H9 (cell line): ENCODE results near the gene RMI1. TPM values are rescaled to one million over a fixed set of nuclear protein-coding genes. Genes with fewer than 3 reads are reported as not detected.

Experiments used
- DNase-seq: peaks from one replicate; pipeline ENCODE4 v3.0.0-alpha.2; 2017
- H2AFZ ChIP-seq: one replicate; pipeline ENCODE4 v1.6.1; 2013; ENCODE audit warnings: mild to moderate bottlenecking, low read length, control low read depth, moderate library complexity
- H2AK5ac ChIP-seq: 2 replicates; pipeline ENCODE4 v1.6.1; 2013; ENCODE audit warnings: low read length, control low read depth, mixed read lengths; ENCODE audit not compliant: insufficient read length
- H2BK120ac ChIP-seq: one replicate; pipeline ENCODE4 v1.6.1; 2013; ENCODE audit warnings: low read depth, mild to moderate bottlenecking, low read length, control low read depth, inconsistent platforms; ENCODE audit not compliant: poor library complexity, severe bottlenecking
- H2BK12ac ChIP-seq: 2 replicates; pipeline ENCODE4 v1.6.1; 2013; ENCODE audit warnings: low read length, control low read depth, mixed read lengths, low read depth; ENCODE audit not compliant: insufficient read length
- H2BK15ac ChIP-seq: 2 replicates; pipeline ENCODE4 v1.6.1; 2013; ENCODE audit warnings: low read depth, low read length, control low read depth
- H2BK20ac ChIP-seq: one replicate; pipeline ENCODE4 v1.6.1; 2013; ENCODE audit warnings: low read depth, mild to moderate bottlenecking, low read length, control low read depth, inconsistent platforms; ENCODE audit not compliant: poor library complexity, severe bottlenecking
- H2BK5ac ChIP-seq: 2 replicates; pipeline ENCODE4 v1.6.1; 2013; ENCODE audit warnings: low read length, control low read depth, mixed read lengths; ENCODE audit not compliant: insufficient read length
- H3K14ac ChIP-seq: 2 replicates; pipeline ENCODE4 v1.6.1; 2013; ENCODE audit warnings: low read length, control low read depth; ENCODE audit not compliant: insufficient read depth
- H3K18ac ChIP-seq: 2 replicates; pipeline ENCODE4 v1.6.1; 2013; ENCODE audit warnings: low read depth, mild to moderate bottlenecking, mixed read lengths, low read length, control low read depth; ENCODE audit not compliant: insufficient read length
- H3K23ac ChIP-seq: 2 replicates; pipeline ENCODE4 v1.6.1; 2013; ENCODE audit warnings: low read length, control low read depth, mixed read lengths, low read depth; ENCODE audit not compliant: insufficient read length
- H3K23me2 ChIP-seq: 2 replicates; pipeline ENCODE4 v1.6.1; 2013; ENCODE audit warnings: low read depth, mild to moderate bottlenecking, mixed read lengths, low read length, control low read depth; ENCODE audit not compliant: insufficient read length, poor library complexity, severe bottlenecking
- H3K27ac ChIP-seq: 2 replicates; pipeline ENCODE4 v1.5.1; 2013; ENCODE audit warnings: low read length, control low read depth, mixed read lengths, low read depth; ENCODE audit not compliant: insufficient read length
- H3K27me3 ChIP-seq: 2 replicates; pipeline ENCODE4 v1.6.1; 2013; ENCODE audit warnings: low read length, control low read depth, inconsistent platforms; ENCODE audit not compliant: insufficient read depth
- H3K4ac ChIP-seq: 2 replicates; pipeline ENCODE4 v1.6.1; 2013; ENCODE audit warnings: low read depth, mild to moderate bottlenecking, control low read depth, inconsistent platforms, low read length, moderate library complexity
- H3K4me1 ChIP-seq: 2 replicates; pipeline ENCODE4 v1.6.1; 2013; ENCODE audit warnings: low read length, control low read depth, inconsistent platforms; ENCODE audit not compliant: insufficient read depth
- H3K4me2 ChIP-seq: 2 replicates; pipeline ENCODE4 v1.6.1; 2013; ENCODE audit warnings: low read length, control low read depth, mixed read lengths; ENCODE audit not compliant: insufficient read length, insufficient read depth
- H3K56ac ChIP-seq: 2 replicates; pipeline ENCODE4 v1.6.1; 2013; ENCODE audit warnings: low read depth, mild to moderate bottlenecking, mixed read lengths, low read length, control low read depth; ENCODE audit not compliant: insufficient read length
- H3K79me1 ChIP-seq: 2 replicates; pipeline ENCODE4 v1.6.1; 2013; ENCODE audit warnings: low read depth, mild to moderate bottlenecking, moderate library complexity, low read length, control low read depth, inconsistent platforms; ENCODE audit not compliant: insufficient read depth, poor library complexity, severe bottlenecking
- H3K79me2 ChIP-seq: 2 replicates; pipeline ENCODE4 v1.6.1; 2013; ENCODE audit warnings: low read length, control low read depth, inconsistent platforms; ENCODE audit not compliant: insufficient read depth
- H3K9ac ChIP-seq: 2 replicates; pipeline ENCODE4 v1.6.1; 2013; ENCODE audit warnings: low read length, control low read depth, mixed read lengths; ENCODE audit not compliant: insufficient read length; ENCODE audit errors: extremely low read depth
- H3K9me3 ChIP-seq: one replicate; pipeline ENCODE4 v1.6.1; 2013; ENCODE audit warnings: low read depth, low read length, inconsistent platforms; ENCODE audit not compliant: control insufficient read depth
- H3T11ph ChIP-seq: one replicate; pipeline ENCODE4 v1.6.1; 2013; ENCODE audit warnings: mild to moderate bottlenecking, low read length, control low read depth, inconsistent platforms
- H4K20me1 ChIP-seq: one replicate; pipeline ENCODE4 v1.6.1; 2013; ENCODE audit not compliant: control insufficient read depth, insufficient read length, insufficient read depth
- H4K5ac ChIP-seq: 2 replicates; pipeline ENCODE4 v1.6.1; 2013; ENCODE audit warnings: low read depth, mild to moderate bottlenecking, mixed read lengths, low read length, control low read depth; ENCODE audit not compliant: insufficient read length
- H4K8ac ChIP-seq: replicated peaks from 2 replicates; pipeline ENCODE4 v1.6.1; 2013; ENCODE audit warnings: low read length, control low read depth, mixed read lengths, low read depth; ENCODE audit not compliant: insufficient read length
- H4K91ac ChIP-seq: 2 replicates; pipeline ENCODE4 v1.6.1; 2013; ENCODE audit warnings: low read depth, mild to moderate bottlenecking, moderate library complexity, mixed read lengths, low read length, control low read depth; ENCODE audit not compliant: insufficient read length
- H3K27ac Mint-ChIP-seq, 3 experiments: 2 replicates in 2 of 3; 3 replicates in 1 of 3; pipeline ENCODE4 v1.8.0; 2020 to 2021; ENCODE audit warnings: mixed read lengths in 3 of 3, mild to moderate bottlenecking in 1 of 3, moderate library complexity in 1 of 3
- H3K27me3 Mint-ChIP-seq: 2 replicates; pipeline ENCODE4 v1.8.0; 2021; ENCODE audit warnings: low read depth, mild to moderate bottlenecking, moderate library complexity, mixed read lengths
- H3K36me3 Mint-ChIP-seq, 3 experiments: 2 replicates in 2 of 3; 3 replicates in 1 of 3; pipeline ENCODE4 v1.8.0; 2020 to 2021; ENCODE audit warnings: low read depth in 3 of 3, mixed read lengths in 3 of 3; ENCODE audit not compliant: insufficient read depth in 1 of 3
- H3K4me1 Mint-ChIP-seq, 2 experiments: 2 replicates each; pipeline ENCODE4 v1.8.0; 2020; ENCODE audit warnings: mixed read lengths in 2 of 2
- H3K4me3 Mint-ChIP-seq, 2 experiments: 2 replicates in 1 of 2; 3 replicates in 1 of 2; pipeline ENCODE4 v1.8.0; 2020 to 2021; ENCODE audit warnings: mild to moderate bottlenecking in 2 of 2, mixed read lengths in 2 of 2, moderate library complexity in 1 of 2
- H3K9me3 Mint-ChIP-seq, 2 experiments: 2 replicates in 1 of 2; 3 replicates in 1 of 2; pipeline ENCODE4 v1.8.0; 2020; ENCODE audit warnings: mild to moderate bottlenecking in 2 of 2, mixed read lengths in 2 of 2, moderate library complexity in 1 of 2
- WGBS: extraction: QIAGEN DNeasy Blood & Tissue Kit; methylation state at CpG from one replicate; pipeline ENCODE4 v1.1.7; 2013; ENCODE audit warnings: missing lambda C conversion rate, low lambda C conversion rate, mixed read lengths; ENCODE audit not compliant: insufficient read length; ENCODE audit errors: extremely low coverage; 5-methylcytosine and 5-hydroxymethylcytosine counted together
- total RNA-seq: library from RNA; stranded (reverse); gene quantifications from 2 replicates; pipeline ENCODE4 v1.2.1, GENCODE V29; 2021
- TF ChIP-seq, protein P1 (sequence below): fragments of 200-600 bp; sonication (generic); conservative IDR thresholded peaks from 3 replicates; pipeline ENCODE4 v1.8.0; 2021; ENCODE audit warnings: antibody characterized with exemption, mild to moderate bottlenecking

Gene RMI1
- total RNA-seq, 1 experiment from 2014 or later: 22.4 TPM

DNA sequence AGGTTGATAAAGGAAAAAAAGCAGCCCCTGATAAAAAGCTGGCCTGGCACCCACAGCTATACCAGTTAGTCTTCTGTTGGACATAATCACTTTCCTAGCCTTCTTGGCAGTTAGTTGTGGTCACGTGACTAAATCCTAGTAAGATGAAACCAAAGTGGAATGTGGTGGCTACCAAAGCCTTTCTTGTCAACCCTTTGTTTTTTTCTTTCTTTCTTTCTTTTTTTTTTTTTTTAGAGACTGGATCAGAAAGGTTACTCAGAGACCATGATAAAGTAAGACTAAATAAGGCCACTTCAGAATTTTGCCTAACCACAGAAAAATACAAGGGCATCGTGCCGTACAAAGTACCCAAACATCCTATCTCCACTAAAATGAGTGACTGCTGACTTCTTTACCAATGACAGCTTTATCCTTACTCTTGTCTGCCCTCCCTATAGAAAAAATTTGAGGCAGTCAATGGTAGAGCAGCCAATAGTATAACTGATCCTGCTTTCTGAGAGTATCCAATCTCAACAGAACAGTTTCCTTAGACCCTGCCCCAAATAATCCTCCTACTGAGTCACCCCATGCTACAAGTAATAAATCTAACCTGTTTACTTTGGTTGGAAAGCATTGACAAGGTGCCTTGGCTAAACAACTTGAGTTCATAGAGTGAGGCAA is 45.2 kb upstream of the RMI1 start:
- Histone ChIP-seq H2BK20ac (no peak overlapping the region), H3K27ac (no peak overlapping the region), H4K5ac (no peak overlapping the region), H2AK5ac (no peak overlapping the region), H2BK15ac (no peak overlapping the region), H3K9me3 (no peaks in the 10 kb centered on the region), H3K18ac (no peak overlapping the region), H3K14ac (no peak overlapping the region), H4K20me1 (no peaks in the 10 kb centered on the region), H4K8ac (no peak overlapping the region), H3K4me1 (no peaks in the 10 kb centered on the region), H3K56ac (no peak overlapping the region), H2BK12ac (peak overlapping the region; percentile 8), H3T11ph (no peak overlapping the region), H3K27me3 (no peaks in the 10 kb centered on the region), H3K79me1 (no peaks in the 10 kb centered on the region), H3K23ac (no peak overlapping the region), H3K23me2 (no peaks in the 10 kb centered on the region), H3K4ac (no peak overlapping the region), H2BK5ac (no peak overlapping the region), H3K9ac (no peak overlapping the region), H2BK120ac (no peak overlapping the region), H4K91ac (no peak overlapping the region), H3K79me2 (no peaks in the 10 kb centered on the region), H3K4me2 (no peak overlapping the region), H2AFZ (no peak overlapping the region)
- no CpG with 5 or more reads among the region's 3 CpGs for WGBS
- 0 out of 7 replicates have a peak overlapping the region, but pooled peaks of 1 of the 3 experiments have one; percentile 28 for H3K27ac Mint-ChIP-seq
- no peak for DNase-seq
- TF ChIP-seq, protein P1, sequence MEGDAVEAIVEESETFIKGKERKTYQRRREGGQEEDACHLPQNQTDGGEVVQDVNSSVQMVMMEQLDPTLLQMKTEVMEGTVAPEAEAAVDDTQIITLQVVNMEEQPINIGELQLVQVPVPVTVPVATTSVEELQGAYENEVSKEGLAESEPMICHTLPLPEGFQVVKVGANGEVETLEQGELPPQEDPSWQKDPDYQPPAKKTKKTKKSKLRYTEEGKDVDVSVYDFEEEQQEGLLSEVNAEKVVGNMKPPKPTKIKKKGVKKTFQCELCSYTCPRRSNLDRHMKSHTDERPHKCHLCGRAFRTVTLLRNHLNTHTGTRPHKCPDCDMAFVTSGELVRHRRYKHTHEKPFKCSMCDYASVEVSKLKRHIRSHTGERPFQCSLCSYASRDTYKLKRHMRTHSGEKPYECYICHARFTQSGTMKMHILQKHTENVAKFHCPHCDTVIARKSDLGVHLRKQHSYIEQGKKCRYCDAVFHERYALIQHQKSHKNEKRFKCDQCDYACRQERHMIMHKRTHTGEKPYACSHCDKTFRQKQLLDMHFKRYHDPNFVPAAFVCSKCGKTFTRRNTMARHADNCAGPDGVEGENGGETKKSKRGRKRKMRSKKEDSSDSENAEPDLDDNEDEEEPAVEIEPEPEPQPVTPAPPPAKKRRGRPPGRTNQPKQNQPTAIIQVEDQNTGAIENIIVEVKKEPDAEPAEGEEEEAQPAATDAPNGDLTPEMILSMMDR: no peak
- no peaks in the 10 kb centered on the region for H3K9me3 Mint-ChIP-seq
- no peak overlapping the region for H3K4me3 Mint-ChIP-seq
- H3K36me3 Mint-ChIP-seq: no peaks in the 10 kb centered on the region; a peak in 1 of 7 replicates
- no peaks in the 10 kb centered on the region for H3K27me3 Mint-ChIP-seq
- H3K4me1 Mint-ChIP-seq: peaks cover 12 to 19% of the 10 kb centered on the region in 2 experiments
